ENCODE measurements around the gene APRT.
A peak's percentile ranks its signal among the peaks of the same experiment; 100 is the strongest.

APRT gene, protein sequence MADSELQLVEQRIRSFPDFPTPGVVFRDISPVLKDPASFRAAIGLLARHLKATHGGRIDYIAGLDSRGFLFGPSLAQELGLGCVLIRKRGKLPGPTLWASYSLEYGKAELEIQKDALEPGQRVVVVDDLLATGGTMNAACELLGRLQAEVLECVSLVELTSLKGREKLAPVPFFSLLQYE

DNA sequence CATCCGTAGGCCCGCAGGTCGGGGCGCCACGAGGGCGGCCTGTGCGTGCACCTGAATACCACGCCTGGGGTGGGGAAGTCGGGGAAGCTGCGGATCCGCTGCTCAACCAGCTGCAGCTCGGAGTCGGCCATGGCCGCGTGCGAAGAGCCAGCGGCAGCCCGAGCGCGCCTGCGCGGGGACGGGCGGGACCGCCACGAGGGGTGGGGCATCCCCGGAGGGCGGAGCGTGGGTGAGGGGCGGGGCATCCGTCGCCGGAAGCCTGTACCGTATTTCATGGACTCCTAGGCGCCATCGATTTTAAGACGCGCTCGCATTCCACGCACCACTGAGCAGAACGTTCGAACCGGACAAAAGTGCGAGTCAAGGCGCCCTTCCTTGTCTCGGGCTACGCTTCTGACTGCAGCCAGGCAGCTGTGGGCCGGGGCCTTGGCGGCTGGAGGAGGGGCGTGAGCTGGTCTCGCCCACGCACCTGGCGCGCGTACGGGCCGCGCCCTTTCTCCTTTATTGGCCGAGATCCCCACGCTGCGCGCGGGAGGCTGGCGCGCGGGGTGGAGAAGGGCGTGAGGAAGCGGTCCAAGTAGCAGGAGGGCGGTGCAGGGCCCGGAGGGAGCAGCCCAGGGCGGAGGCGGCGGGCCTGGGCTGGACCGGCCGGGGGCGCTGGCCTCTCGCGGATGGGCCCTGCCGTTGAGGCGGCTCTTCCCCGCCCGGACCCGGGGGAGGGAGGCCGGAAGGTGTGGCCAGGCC lies at the start of gene APRT:
APRT (minus strand) TSS at position 160 of the 744 bp plus-strand sequence; CDS start at position 131, 29 bp downstream.
- peak; percentile 90 to 93 for DNase-seq (ENCODE audit: low read depth in 2 of 2)

- no peak for DNase-seq (ENCODE audit: low read depth in 2 of 2)
These were observed 49.6 kb upstream of the APRT start for GRCh38 chr16:88861359-88861758.

DNA sequence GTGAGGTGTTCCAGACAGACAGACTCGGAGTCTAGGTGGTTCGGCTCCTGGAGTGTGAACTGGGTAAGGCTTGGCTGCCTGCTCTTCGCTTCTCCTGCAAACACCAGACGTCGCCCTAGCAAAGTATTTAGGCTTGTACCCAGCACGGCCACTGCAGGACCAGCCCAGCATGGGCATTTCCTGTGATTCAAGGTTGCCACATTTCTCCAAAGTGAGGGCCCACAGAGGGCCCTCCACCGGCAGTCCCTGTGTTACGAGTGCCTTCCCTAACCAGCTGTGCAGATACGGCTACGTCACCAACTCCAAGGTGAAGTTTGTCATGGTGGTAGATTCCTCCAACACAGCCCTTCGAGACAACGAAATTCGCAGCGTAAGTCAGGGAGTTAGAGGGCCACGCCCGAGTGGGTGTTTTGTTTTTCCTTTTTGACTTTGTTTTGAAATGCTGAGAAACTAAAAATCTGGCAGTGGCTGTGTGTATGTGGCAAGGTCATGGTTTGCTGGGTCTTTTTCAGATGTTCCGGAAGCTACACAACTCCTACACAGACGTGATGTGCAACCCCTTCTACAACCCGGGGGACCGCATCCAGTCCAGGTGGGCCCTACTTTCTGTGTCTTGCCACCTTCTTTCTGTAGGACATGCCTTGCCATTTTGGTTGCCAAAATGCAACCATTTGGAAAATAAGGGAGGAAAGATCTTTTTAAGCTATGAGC lies 47.8 kb upstream of the APRT start:
- DNase-seq (ENCODE audit: low read depth in 2 of 2) = no peak

GRCh38 chr16:88857728-88858339 lies 46.1 kb upstream of the APRT start:
- DNase-seq (ENCODE audit: low read depth in 2 of 2) = peak; percentile 59 to 73

DNA sequence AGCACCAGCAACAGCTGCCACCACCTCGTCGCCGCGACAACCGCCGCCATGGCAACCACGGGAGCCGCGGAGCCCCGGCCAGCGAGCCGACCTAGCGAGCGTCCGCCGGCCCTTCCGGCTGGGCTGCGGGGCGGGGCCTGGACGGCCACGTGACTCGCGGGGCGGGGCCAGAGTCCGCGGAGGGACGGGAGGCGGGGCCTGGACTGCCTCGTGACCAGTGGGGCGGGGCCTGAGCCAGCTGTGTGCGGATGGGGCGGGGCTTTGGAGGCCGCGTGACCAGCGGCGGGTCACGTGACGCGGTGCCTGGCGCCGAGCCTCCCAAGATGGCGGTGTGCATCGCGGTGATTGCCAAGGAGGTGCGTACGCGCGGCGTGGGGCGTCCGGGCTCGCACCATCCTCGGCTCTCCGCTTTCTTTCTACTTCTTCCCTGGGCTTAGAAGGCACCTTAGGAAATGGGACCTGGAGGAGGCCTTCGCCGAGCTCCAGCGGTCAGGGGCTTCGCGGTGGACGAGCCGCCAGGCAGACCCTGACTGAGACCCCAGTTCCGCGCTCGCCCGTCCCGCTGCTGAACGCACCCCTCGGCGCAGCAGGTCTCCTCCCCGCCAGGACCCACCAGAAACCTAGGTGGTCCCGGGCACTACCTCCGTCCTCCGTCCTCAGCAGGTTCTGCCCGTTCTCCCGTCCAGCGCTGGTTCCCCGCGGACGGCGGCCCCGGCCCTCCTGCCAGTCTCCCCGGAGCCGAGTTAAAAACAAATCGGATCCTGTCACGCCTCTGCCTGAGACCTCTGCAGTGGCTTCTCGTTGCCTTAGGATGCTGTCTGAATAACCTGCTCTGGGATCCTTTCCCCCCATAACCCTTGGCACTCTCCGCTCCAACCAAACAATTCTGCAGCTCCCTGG lies 45.4 kb upstream of the APRT start, which contains the start of the genes GALNS and TRAPPC2L:
GALNS (minus strand) TSS at position 120 of the 900 bp plus-strand sequence; CDS start at position 50, 70 bp downstream.
TRAPPC2L (plus strand) TSS at position 300 of the 900 bp plus-strand sequence; CDS start at position 324, 24 bp downstream.
- peak; percentile 95 to 98 for DNase-seq (ENCODE audit: low read depth in 2 of 2)

DNA sequence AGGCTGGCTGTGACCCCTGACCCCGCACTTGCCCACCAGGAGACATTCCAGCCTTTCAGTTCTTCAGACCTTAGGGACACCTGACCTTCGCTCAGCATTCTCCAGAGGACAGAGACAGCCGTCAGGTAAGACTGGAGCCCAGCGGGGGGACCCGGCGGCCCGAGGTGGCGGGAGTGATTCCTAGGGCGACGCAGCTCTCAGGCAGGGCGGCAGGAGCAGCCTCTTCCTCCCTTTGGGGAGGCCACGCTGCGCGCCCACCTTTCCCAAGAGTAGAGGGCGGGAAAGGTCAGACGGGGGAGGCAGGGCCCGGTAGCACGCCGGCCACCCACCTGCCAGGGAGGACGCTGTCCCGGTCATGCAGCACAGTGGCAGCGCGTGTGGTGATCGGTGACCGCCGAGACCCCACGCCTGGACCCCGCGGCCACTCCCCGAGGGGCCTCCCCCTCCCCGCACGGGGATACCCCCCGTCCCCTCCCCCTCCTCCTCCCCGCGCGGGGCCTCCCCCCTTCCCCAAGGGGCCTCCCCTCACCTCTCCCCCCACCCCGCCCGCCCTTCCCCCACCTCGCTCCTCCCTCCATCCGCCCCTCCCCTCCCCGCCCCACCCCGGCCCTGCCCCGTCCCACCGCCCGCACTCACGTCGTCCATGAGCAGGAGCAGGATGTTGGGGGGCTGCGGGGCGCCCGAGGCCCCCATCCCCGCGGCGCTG lies 44.5 kb upstream of the APRT start:
- no peak for DNase-seq (ENCODE audit: low read depth in 2 of 2)

DNA sequence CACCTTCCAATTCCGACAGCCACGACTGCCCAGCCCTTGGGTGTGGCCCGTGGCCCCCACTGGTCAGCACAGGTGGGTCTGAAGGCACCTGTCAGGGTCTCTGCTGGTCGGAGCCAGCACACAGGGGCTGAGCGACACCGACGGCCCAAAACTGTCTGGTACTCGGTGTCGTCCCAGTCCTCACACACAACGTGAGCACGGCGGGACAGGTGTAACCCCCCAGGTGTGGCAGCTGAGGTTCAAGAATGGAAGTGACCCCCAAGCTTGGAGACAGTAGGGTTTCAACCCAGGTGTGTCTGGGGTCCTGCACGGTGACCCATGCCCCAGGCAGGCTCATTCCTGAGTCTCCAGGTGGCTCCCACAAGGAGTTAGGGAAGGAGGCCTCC lies 44.0 kb upstream of the APRT start:
- no peak for DNase-seq (ENCODE audit: low read depth in 2 of 2)

DNA sequence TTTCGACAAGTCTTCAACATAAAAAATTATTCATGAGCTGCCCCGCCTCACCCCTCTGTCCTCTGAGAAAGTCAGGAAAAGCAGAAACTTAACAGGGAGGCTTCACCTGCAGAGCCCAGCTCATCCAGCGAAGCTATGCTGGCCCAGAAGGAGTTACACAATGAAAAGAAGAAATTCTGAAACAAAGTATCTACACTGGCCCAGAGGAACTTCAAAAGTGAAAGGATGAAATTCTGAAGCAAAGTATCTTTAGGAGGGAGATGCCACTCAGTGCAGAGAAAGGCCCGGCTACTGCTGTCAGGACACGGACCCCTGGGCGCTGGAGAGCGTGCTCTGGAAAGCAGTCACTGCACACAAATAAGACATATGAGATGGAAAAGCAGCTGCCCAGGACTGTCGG lies 43.4 kb upstream of the APRT start:
- DNase-seq (ENCODE audit: low read depth in 2 of 2) = no peak

DNA sequence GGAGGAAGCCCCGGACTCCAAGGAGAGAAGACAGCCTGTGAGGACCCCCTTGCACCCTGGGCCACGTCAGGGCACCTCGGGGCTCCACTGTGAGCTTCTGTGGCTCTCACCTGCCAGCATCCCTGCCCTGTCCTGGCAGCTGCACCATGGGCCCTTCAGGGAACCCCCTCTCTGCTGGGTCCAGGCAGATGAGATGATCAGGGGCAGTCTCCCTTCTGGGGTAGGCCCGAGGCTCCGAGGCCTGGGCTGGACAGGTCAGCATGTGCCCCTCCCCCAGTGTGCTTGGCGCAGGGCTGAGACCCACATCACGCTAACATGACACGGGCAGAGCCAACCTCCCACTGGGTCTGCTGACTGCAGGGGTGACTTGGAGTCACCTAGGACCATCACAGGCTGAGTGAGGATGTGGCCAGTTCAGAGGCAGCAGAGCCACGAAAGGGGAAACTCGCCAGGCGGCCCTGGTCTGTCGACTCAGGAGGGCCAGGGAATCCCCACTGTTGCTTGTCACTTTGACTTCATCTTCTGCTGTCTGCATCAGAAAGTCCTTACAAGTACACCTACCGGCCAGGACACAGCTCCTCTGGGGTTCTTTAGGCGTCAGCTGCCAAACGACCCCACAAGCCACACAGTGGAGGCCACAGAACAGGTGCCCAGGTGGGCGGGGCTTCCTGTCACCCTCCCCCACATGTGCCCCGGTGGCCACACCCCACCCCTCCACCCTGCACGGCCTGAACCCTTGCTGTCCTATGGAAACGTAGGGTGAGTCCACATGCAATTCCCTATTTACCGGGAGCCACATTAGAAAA lies 42.8 kb upstream of the APRT start:
- peak in 1 of 2 donors; percentile 19 for DNase-seq (ENCODE audit: low read depth in 2 of 2)

- no peak for DNase-seq (ENCODE audit: low read depth in 2 of 2)
These were observed 41.7 kb upstream of the APRT start for GRCh38 chr16:88853325-88853941.

GRCh38 chr16:88851616-88852015 lies 39.9 kb upstream of the APRT start:
- no peak for DNase-seq (ENCODE audit: low read depth in 2 of 2)

- no peak for DNase-seq (ENCODE audit: low read depth in 2 of 2)
These were observed 38.9 kb upstream of the APRT start for GRCh38 chr16:88850531-88851199.

GRCh38 chr16:88848557-88848956 lies 36.8 kb upstream of the APRT start:
- no peak for DNase-seq (ENCODE audit: low read depth in 2 of 2)

- DNase-seq (ENCODE audit: low read depth in 2 of 2) = no peak
These were observed 35.9 kb upstream of the APRT start for GRCh38 chr16:88847654-88848053.

GRCh38 chr16:88846088-88846487 lies 34.4 kb upstream of the APRT start:
- DNase-seq (ENCODE audit: low read depth in 2 of 2) = no peak

DNA sequence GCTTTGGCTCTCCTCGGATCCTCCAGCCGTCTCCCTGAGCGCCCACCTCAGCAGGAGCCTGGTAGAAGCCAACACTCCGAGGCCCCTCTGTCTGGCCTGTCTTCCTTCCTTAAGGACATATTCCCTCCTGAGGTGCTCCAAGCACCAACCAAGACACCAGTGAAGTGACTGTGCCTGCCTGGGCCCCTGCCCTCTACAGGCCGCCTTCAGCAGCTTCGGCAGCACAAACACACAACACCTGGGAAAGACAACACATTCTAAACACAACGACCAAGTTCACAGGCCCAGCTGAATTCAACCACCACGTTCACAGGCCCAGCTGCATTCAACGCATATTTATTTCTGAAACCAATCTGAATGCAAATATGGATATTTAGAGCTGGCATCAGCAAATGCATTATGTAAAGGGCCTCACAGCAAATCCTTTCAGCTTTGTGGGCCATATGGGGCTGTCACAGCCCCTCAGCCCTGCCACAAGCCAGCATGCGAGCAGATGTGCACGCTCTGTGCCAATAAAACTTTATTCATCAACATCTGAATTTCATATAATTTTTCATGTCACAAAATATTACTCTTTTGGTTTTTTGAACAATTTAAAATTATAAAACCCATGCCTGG lies 32.8 kb upstream of the APRT start:
- no peak for DNase-seq (ENCODE audit: low read depth in 2 of 2)

- DNase-seq (ENCODE audit: low read depth in 2 of 2) = no peak
These were observed 31.5 kb upstream of the APRT start for GRCh38 chr16:88843256-88843655.

DNA sequence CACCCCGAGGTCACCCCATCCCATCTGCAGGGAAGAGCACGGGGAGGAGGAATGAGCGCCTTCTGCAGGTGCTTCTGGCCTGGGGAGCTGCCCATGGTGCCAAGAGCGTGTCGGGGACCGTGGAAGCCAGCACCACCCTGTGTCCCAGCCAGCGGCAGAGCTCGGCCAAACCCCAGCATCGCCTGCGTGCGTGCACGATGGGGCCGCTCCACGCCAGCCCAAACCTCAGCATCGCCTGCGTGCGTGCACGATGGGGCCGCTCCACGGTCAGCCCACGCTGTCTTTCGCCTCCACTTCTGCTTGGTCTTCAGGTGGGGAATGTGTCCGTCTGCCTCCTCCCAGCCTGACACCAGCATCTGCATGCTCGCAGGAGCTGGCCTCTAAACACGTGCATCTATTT lies 31.1 kb upstream of the APRT start:
- DNase-seq (ENCODE audit: low read depth in 2 of 2) = no peak
